Sigmoid colon (tissue), 4 donors: ENCODE results near the gene TENT4A.

Experiments
- POLR2A ChIP-seq, 2 donors: fragments of 450-650 bp; IDR thresholded peaks; one replicate each; pipeline ENCODE4 v1.6.1; 2016; ENCODE audit warnings: antibody characterized with exemption in 2 of 2, mild to moderate bottlenecking in 2 of 2, moderate library complexity in 2 of 2
- POLR2AphosphoS5 ChIP-seq, 4 donors: sonication (generic); formaldehyde crosslinking; IDR thresholded peaks; one replicate each; pipeline ENCODE4 v1.6.1; 2017; ENCODE audit warnings: antibody characterized with exemption in 4 of 4
- TF ChIP-seq, protein P1 (sequence below), 4 experiments: fragments of 450-650 bp in 3 of 4; fragments of 200-600 bp in 1 of 4; IDR thresholded peaks; one replicate each; pipeline ENCODE4 v1.5.1; 2016 to 2019; ENCODE audit warnings: antibody characterized with exemption in 4 of 4, mild to moderate bottlenecking in 3 of 4, moderate library complexity in 2 of 4

DNA sequence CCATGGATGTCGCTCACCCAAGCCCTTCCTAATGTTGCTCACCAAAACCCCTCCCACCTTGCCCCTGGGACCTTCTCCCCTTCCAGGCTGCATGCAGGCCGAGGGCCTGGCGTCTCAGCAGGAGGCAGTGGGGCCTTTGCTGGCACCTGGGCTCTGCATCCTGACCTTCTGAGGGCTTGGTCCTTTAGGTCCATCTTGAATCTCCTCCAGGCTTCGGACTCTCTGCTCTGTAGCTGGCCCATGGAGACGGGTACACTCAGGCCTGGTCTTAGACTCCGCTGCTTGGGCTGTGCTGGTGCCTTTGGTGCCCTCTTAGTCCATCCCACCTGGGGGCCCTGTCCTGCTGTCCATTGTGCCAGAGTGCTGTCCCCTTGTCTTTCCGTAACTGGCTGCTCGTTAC, 14.0 kb downstream of the TENT4A start:
- TF ChIP-seq, protein P1, sequence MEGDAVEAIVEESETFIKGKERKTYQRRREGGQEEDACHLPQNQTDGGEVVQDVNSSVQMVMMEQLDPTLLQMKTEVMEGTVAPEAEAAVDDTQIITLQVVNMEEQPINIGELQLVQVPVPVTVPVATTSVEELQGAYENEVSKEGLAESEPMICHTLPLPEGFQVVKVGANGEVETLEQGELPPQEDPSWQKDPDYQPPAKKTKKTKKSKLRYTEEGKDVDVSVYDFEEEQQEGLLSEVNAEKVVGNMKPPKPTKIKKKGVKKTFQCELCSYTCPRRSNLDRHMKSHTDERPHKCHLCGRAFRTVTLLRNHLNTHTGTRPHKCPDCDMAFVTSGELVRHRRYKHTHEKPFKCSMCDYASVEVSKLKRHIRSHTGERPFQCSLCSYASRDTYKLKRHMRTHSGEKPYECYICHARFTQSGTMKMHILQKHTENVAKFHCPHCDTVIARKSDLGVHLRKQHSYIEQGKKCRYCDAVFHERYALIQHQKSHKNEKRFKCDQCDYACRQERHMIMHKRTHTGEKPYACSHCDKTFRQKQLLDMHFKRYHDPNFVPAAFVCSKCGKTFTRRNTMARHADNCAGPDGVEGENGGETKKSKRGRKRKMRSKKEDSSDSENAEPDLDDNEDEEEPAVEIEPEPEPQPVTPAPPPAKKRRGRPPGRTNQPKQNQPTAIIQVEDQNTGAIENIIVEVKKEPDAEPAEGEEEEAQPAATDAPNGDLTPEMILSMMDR (IDR thresholded peaks at IDR 0.05), result no peak
- TF ChIP-seq POLR2A (IDR thresholded peaks at IDR 0.05), result no peak
- no peak for TF ChIP-seq POLR2AphosphoS5 (IDR thresholded peaks at IDR 0.05)
